GM18507 (cell line): ENCODE data around the gene NUP155.
A peak's percentile ranks its signal among the peaks of the same experiment; 100 is the strongest.
"Not testable (repeated sequence)": the region's sequence is repeated elsewhere in the genome, so short reads cannot be mapped to it uniquely, and the experiment has no call there.

Experiments used
- DNase-seq: peaks from one replicate; pipeline ENCODE4 v3.0.0; 2011; ENCODE audit warnings: low read depth; ENCODE audit not compliant: insufficient read length; ENCODE audit errors: extremely low spot score
- FAIRE-seq: peaks from 2 replicates; lab custom pipeline; 2011; peaks lifted over from hg19 to GRCh38; lab: Jason Lieb, UNC

NUP155 gene

DNA sequence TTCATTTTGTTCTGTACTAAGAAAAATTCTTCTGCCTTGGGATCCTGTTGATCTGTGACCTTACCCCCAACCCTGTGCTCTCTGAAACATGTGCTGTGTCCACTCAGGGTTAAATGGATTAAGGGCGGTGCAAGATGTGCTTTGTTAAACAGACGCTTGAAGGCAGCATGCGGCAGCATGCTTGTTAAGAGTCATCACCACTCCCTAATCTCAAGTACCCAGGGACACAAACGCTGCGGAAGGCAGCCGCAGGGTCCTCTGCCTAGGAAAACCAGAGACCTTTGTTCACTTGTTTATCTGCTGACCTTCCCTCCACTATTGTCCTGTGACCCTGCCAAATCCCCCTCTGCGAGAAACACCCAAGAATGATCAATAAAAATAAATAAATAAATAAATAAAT, 74.6 kb downstream of the NUP155 start:
- not testable (repeated sequence) for DNase-seq, FAIRE-seq

DNA sequence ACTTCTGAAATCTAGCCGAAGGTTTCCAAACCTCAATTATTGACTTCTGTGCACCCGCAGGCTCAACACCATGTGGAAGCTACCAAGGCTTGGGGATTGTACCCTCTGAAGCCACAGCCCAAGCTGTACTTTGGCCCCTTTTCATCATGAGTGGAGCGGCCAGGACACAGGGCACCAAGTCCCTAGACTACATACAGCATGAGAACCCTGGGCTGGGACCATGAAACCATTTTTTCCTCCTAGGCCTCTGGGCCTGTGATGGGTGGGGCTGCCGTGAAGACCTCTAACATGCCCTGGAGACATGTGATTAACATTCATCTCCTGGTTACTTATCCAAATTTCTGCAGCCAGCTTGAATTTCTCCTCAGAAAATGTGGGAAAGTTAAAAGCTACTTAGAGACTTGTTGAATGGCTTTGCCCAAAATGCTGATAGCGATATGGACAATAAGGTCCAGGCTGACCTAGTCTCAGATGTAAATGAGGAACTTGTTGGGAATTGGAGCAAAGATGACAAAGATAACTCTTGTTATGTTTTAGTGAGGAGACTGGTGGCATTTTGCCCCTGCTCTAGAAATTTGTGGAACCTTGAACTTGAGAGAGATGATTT, 87.6 kb downstream of the NUP155 start:
- DNase-seq (no peak), FAIRE-seq (no peak)

DNA sequence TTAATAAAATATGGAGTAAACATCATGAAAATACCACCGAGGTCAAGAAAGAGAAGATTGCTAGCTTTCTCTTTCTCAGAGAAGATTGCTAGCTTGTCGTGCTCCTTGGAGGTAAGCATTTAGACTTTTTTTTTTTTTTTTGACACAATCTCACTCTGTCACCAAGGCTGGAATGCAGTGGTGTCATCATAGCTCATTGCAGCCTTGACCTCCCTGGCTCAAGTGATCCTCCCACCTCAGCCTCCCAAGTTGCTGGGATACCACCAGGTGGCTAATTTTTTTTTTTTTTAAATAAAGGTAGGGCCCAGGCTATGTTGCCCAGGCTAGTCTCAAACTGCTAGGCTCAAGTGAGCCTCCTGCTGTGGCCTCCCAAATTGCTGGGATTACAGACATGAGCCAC, 95.4 kb downstream of the NUP155 start:
- no peak for DNase-seq
- FAIRE-seq: no peak

DNA sequence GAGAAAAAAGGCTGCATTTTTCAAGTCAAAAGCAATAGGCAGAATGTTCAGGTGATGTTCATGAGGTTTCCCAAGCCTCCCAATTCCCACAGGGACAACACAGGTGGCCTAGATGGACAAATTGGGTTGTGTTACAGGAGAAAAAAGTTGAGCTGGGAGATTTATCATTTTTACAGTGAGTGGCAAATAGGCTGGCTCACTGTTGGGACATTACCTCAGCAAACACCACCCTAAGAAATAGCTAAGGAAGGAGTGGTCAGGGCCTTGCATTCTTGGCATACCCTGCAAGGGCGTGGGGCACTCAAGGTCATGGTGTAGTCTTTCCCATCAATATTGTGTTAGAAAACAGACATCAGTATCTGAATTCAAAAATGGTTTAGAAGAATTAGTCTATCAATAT, 98.4 kb downstream of the NUP155 start:
- no peak for FAIRE-seq
- no peak for DNase-seq

DNA sequence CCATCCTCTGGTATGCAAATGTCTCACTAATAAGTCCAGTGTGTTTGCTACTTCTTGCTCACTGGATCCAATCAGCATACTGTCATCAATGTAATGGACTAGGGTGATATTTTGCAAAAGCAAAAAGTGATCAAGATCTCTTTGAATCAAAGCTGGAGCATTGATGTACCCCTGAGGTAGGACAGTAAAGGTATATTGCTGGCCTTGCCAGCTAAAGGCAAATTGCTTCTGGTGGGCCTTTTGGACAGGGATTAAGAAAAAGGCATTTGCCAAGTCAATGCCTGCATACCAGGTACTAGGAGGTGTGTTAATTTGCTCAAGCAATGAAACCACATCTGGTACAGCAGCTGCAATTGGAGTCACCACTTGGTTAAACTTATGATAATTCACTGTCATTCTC, 102.8 kb downstream of the NUP155 start:
- FAIRE-seq, DNase-seq: not testable (repeated sequence)

DNA sequence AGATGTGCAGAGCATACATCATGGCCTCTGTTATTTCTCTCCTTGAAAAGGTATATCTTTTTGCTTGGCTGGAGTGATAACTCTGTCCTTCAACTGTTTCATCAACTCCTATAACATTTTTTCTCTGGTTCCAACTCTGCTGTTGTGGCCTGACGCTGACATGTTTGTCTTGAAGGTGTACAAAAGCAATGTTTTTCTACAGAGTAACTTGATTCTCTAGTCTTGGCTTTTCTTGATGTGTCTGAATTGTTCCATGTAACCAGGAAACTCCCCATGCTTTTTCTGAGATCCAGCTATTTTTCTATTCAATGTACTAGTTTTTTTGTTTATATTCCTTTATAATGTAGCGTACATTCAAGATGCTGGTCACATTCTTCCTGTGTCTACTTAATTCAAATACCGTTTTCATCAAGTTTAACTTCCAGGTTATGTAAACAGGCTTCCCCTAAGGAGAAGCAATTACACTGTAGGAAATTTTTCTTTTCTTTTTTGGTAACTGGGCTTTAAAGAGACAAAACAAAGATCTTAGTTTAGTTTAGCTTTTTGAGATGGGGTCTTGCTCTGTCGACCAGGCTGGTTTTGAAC, 115.0 kb downstream of the NUP155 start:
- FAIRE-seq (no peak), DNase-seq (no peak)

DNA sequence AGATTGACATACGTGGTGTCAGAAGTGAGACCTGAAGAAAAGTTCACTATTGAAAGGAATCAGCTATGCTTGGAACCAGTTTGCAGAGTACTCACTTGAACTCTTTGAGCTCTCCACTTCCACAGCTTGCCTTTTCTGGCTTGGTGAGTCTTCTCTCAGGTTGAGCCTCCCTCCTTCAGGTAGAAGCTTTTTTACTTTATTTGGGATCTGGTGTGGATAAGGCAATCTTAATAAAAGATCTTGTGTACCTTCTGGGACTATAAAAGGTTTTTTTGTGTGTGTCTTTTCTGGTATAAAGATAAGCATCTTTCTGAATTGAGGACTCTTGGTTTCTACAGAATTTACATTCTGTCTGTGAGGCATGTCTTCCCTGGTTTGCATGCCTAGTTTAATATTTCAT, 116.3 kb downstream of the NUP155 start:
- no peak for FAIRE-seq

DNA sequence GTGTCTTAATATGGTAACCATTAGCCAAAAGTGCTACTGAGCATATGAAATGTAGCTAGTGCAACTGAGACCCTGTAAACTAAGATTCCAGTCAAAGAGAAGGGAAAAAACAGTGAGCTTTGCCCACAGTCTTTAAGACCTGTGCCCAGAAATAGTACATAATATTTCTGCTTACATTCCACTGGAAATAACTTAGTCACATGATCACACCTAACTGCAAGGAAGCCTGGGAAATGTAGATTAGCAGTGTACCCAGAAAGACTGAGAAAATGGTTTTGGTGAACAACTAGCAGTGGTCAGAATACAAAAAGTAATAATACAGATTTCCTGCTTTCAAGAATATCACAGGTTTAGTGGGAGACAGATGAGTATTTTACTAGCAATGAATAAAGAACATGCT, 119.2 kb downstream of the NUP155 start:
- DNase-seq (no peak), FAIRE-seq (no peak)

More for the DNA sequence above, 116.3 kb downstream of the NUP155 start:
- DNase-seq: no peak

DNA sequence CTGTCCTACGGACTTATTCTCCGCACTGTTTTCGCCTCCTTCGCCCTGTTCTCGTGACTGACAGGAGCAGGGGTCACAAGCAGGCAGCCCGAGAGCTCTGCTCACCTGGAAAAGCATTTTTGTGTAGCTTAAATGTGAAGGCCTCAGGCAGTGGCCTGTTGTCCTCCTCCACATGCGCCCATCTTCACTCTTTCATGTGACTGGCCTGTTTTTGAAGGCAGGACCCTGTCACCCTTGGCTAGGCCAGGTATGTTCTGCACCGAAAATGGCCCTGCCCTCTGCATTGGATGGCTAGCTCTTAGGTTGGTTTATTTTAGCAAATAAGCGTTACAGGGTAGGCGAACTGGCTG, 121.1 kb downstream of the NUP155 start:
- no peak for FAIRE-seq
- no peak for DNase-seq

DNA sequence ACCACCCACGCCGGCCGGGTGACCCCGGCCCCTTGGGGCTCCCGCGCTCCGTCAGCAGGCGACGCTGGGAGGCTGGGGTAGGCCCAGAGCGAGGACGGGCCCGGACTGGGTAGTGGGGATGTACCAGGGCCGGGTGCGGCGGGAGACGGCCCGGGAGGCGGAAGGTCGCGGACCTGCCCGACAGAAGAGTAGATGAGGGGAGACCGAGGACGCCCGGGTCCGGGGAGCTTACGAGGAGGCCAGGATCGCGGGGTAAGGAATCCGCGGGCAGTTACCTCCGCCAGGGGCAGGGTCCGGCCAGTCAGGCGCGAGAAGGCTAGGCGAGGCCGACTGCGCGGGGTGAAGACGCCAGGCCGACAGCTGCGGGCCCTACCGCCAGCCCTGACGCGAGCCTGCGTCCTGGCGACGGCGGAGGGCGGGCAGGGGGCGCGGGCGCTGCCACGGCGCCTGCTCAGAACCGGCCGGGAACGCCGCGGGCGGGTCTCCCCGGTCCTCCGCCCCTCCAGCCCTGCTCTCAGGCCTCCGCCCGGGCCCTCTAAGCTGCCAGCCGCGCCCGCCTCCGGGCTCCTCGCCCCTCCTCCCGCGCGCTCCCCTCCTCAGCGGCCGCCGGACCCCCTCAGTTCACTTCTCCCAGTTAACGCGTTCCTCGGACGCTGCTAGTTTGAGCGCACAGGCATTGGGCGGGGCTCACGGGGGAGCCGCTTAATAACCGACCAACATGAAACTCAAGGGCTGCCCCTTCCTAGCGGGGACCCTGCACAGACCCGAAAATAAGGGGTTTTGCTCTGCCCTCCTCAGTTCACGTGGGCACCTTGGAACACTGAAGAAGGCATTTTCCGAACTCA, 121.7 kb downstream of the NUP155 start, which contains the start of gene CPLANE1:
Gene CPLANE1 (minus strand): TSS at position 407 of the 845 bp plus-strand sequence. CDS start 1,678 bp downstream, outside the sequence.
- DNase-seq (peak; percentile 56), FAIRE-seq (peak; percentile 44)

DNA sequence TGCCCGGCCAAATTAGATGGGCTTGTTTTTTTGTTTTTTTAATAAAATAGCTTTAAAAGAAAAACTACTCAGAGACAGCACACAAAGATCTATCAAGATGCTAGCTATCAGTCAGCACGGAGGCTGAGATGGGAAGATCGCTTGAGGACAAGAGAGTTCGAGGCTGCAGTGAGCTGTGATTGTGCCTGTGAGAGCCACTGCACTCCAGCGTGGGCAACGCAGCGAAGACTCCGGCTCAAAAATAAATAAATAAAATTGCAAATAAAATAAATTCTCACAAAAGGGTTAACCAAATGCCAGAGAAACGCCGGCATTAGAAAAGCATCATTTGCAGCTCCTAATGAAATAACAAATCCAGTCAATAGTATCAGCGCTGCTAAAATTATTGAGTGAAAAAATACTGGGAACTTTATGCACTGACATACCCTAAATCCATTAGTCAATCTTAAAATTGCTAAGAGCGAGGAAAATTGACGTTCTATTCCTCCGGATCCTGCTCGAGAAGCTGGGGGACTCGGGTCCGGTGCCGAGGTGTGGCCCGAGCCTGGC, 122.4 kb downstream of the NUP155 start:
- FAIRE-seq: no peak
- no peak for DNase-seq

DNA sequence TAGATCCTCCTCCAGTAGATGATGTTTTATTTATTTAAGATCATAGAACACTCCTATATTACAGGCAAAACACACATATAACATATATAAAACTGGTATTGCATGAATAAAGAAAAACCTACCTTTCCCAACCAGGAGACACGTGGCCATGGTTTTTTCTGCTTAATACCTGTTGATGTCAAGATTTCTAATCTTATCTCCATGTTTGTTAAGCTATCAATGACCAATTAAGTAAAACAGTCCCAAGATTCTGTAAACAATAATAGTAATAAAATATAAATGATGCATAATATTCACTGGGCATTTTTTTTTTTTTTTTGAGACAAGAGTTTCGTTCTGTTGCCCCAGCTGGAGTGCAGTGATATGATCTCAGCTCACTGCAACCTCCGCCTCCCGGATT, 123.4 kb downstream of the NUP155 start:
- no peak for FAIRE-seq
- DNase-seq: no peak

DNA sequence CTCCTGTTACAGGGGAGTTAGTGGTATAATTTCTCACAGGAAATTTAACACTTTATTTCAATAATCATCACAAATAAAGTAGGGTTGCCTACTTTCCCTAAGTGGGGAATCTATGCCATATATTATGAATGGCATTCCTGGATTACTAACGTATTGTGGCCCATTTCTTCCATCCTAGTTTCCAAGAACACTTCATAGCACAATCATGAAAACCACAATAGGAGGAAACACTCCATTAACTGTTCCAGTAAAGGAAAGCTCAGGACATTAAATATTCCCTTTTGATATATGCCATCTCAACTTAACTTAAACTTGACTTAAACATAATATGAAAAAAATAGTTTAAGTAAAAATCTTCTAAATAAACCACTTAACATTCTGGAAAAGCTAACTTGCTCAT, 123.9 kb downstream of the NUP155 start:
- no peak for FAIRE-seq
- DNase-seq: no peak
